ENCODE data around the gene DENND4A.
"Not testable (repeated sequence)": the region's sequence is repeated elsewhere in the genome, so short reads cannot be mapped to it uniquely, and the experiment has no call there.

DENND4A gene

GRCh38 chr15:65818927-65819562, 27.0 kb upstream of the DENND4A start:
- no peak for DNase-seq (ENCODE audit: low read depth)

DNA sequence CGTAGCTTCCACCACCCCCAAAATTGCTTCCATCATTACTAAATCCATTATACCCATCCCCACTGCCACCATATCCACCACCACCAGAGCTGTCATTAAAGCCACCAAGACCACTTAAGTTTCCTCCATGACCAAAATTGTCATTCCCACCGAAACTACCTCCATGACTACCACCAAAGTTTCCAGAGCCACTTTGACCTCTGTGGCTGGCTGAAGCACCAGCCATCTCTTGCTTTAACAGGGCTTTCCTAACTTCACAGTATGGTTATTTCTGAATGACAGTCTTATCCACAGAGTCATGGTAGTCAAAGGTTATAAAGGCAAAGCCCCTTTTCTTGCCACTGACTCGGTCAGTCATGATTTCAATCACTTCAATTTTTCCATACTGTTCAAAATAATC, 24.3 kb upstream of the DENND4A start:
- no peak for DNase-seq (ENCODE audit: low read depth)

DNA sequence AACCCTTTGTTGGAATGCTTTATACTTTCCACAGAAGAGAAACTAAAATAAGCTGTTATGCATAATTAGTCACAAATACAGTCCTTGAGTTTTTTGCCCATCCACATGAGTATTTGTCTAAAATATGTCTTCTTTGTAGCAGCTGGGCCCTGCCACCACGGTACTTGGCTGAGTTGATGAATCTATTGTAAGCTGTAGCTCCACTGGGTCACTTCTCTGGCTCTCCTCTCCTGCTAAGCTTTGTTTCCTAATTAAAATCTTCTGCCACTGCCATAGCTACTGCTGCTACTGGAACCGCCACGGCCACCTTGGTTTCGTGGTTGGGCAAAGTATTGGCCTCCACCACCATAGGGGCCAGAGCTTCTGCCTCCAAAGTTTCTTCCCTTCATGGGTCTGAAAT, 23.9 kb upstream of the DENND4A start:
- not testable (repeated sequence) for DNase-seq (ENCODE audit: low read depth)

DNA sequence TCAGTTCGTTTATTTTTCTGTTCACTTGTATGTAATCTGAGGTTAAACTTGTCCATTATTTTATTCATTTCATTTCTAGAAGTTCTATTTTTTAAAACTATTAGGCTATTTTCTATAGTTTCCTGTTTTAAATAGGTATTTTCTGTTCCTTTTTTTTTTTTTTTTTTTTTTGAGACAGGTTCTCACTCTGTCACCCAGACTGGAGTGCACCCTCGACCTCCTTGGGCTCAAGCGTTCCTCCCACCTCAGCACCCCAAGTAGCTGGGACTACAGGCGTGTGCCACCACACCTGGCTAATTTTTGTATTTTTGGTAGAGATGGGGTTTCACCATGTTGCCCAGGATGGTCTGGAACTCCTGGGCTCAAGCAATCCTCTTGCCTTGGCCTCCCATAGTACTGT, 22.2 kb upstream of the DENND4A start:
- not testable (repeated sequence) for DNase-seq (ENCODE audit: low read depth)

GRCh38 chr15:65812916-65813315, 20.8 kb upstream of the DENND4A start:
- no peak for DNase-seq (ENCODE audit: low read depth)

GRCh38 chr15:65812467-65812866, 20.4 kb upstream of the DENND4A start:
- no peak for DNase-seq (ENCODE audit: low read depth)

DNA sequence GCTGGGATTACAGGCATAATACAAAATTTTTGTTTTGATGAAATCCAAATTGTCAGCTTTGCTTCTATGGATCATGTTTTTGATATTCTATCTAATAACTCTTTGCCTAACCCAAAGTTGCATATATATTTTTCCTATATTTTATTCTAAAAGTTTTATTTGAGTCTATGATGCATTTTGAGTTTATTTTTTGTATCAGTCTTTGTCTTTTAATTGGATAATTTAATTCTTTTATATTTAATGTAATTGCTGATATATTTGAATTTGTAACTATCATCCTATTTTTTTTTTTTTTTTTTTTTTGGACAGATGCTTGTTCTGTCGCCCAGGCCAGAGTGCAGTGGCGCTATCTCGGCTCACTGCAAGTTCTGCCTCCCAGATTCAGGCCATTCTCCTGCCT, 19.7 kb upstream of the DENND4A start:
- DNase-seq (ENCODE audit: low read depth), result no peak

GRCh38 chr15:65811011-65811733, 19.1 kb upstream of the DENND4A start:
- not testable (repeated sequence) for DNase-seq (ENCODE audit: low read depth)

DNA sequence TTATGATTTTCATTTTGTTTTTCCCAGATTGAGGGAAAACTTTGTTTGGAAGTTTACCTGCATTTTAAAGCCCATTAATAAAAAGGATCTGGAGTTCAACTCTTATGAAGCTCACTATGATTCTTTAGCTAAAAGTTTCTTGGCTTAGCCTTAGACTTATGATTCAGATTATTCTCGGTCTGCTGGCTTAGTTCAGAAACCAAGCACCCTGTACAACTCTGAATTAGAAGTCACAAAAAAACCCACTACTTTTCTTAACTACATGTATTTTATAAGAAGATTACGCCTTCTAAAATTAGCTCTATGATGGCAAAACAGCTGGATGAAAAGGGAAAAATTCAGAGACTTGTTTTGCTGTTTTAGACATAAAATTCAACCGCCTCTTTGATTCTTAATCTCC, 14.3 kb upstream of the DENND4A start:
- DNase-seq (ENCODE audit: low read depth), result no peak

GRCh38 chr15:65805019-65805745, 13.1 kb upstream of the DENND4A start:
- DNase-seq (ENCODE audit: low read depth), result no peak

DNA sequence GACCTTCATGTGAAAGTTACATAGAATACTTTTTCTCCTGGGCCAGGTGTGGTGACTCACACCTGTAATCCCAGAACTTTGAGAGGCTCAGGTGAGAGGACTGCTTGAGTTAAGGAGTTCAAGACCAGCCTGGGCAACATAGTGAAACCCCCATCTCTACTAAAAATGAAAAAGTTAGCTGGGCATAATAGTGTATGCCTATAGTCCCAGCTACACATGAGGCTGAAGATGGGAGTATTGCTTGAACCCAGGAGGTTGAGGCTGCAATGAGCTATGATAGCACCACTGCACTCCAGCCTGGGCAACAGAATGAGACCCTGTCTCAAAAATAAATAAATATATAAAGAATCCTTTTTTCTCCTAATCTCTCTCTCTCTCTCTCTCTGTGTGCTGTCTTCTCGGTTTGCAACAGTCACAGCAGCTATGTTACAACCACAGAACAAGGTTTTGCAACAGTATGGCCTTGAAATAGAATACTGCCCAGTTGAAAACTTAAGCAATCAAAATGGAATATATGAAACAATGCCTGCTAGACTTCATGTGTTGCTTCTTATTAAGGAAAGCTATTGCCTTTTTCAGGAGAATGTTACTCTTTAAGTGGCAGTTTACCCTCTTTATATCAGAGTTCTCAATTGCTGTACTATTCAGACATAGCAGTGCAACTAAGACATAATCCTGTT, 12.3 kb upstream of the DENND4A start:
- no peak for DNase-seq (ENCODE audit: low read depth)

- no peak for DNase-seq (ENCODE audit: low read depth)
Measured at GRCh38 chr15:65801229-65801805, 9.2 kb upstream of the DENND4A start.

- DNase-seq (ENCODE audit: low read depth), result no peak
Measured at GRCh38 chr15:65796610-65797078, 4.6 kb upstream of the DENND4A start.

DNA sequence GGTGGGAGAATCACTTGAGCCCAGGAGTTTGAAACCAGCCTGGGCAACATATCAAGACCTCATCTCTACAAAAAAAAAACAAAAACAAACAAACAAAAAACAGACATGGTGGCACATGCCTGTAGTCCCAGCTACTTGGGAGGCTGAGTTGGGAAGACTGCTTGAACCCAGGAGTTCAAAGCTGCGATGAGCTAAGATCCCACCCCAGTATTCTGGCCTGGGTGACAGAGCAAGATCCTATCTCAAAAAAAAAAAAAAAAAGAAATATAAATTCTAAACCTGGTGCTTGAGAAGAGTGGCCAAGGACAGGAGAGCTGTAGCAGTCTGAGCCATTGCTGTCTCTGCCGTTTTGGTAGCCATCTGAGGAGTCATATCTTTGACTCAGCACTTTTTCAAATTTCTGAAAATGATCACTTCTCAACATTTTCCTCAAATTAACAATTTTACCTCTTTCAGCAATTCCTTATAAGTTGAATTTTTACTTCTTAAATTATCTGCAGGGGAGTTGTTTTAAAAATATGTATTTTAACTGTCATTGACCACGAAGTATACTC, 3.6 kb upstream of the DENND4A start:
- DNase-seq (ENCODE audit: low read depth), result no peak

GRCh38 chr15:65793818-65794104, 1.7 kb upstream of the DENND4A start:
- no peak for DNase-seq (ENCODE audit: low read depth)

DNA sequence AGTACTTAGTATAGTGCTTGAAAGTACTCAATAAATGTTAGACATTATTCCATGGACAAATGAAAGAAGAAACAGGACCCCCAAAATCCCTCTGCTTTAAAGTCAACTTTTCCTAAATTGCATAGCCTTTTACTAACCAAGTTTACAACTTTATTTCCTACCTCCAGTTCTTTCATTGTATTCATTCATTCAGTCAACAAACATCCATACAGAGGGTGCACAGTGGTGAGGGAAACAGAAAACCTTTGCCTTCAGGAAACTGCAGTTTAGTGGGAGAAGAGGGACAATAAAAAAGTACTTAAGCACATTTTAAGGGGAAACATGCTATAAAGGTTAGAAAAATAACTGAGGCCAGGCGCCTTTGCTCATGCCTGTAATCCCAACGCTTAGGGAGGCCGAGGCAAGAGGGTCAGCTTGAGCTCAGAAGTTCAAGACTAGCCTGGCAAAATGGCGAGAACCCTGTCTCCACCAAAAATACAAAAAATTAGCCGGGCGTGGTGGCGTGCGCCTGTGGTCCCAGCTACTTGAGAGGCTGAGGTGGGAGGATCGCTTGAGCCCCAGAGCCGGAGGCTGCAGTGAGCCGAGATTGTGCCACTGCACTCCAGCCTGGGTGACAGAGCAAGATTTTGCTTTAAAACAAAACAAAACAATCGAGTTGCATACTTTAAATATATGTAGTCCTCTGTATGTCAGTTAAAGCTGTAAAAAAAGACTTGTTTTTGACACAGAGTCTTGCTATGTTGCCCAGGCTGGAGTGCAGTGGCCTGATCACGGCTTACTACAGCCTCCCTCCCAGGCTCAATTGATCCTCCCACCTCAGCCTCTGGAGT, 1.1 kb upstream of the DENND4A start:
- DNase-seq (ENCODE audit: low read depth), result no peak

- no peak for DNase-seq (ENCODE audit: low read depth)
Measured at GRCh38 chr15:65791335-65792137, 557 bp downstream of the DENND4A start.

DNA sequence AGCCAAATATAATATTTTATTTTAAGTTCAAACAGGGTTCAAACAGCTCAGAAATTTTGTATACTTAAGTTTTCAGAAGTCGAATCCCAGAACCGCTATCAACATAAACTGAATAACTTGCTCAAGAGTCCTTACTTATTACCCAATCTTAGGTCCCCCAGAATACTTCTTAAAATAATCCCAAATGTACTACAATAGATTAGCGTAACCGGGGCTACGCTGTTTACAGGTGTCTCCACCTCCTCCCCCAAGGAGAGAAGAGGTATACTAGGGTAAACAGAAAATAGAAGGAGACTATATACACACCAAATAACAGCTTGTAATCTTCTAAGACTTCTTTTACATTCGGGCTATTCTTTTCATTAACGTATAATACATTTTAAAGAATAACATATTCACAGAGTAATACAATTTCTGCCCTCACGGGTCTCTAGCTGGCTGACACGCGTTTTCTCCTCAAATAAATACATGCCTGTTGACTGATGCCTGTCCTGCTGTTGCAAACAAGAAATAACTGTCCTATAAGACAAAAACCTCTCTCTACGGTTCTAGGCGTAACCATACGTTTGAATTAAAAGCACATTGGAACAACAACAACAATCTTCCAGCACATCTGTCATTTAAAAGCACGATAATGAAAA, 1.3 kb downstream of the DENND4A start:
- DNase-seq (ENCODE audit: low read depth), result no peak

GRCh38 chr15:65789759-65790425, 2.2 kb downstream of the DENND4A start:
- DNase-seq (ENCODE audit: low read depth), result no peak
